SU-DHL-6 (cell line): Measurements from ENCODE around the gene QPCT.

Source experiments
- H2AFZ ChIP-seq: fragments of 200-600 bp; sonication (generic); 2 replicates; pipeline ENCODE4 v1.6.1; 2014; ENCODE audit warnings: low read depth, mild to moderate bottlenecking, moderate library complexity, mixed read lengths, antibody characterized with exemption, low read length; ENCODE audit not compliant: severe bottlenecking
- H3F3A ChIP-seq: fragments of 200-600 bp; shearing (Covaris generic); 2 replicates; pipeline ENCODE4 v1.6.0; 2016; ENCODE audit warnings: antibody characterized with exemption, mild to moderate bottlenecking; ENCODE audit not compliant: insufficient read depth
- H3K27ac ChIP-seq: fragments of 200-600 bp; sonication (generic); 2 replicates; pipeline ENCODE4 v1.5.1; 2016; ENCODE audit warnings: low read depth, mild to moderate bottlenecking, low read length, moderate library complexity, mixed read lengths
- H3K27me3 ChIP-seq: fragments of 200-600 bp; sonication (generic), shearing (Covaris generic); 2 replicates; pipeline ENCODE4 v1.6.0; 2014; ENCODE audit warnings: mild to moderate bottlenecking, low read length
- H3K36me3 ChIP-seq: fragments of 200-600 bp; sonication (generic); 2 replicates; pipeline ENCODE4 v1.6.1; 2014; ENCODE audit warnings: mild to moderate bottlenecking, low read length, mixed read lengths
- H3K4me2 ChIP-seq: fragments of 300-600, 200-600 bp; shearing (Covaris generic), sonication (generic); 2 replicates; pipeline ENCODE4 v1.6.0; 2014; ENCODE audit warnings: low read length, low read depth, mild to moderate bottlenecking; ENCODE audit not compliant: poor library complexity, severe bottlenecking
- H3K4me3 ChIP-seq: fragments of 200-600 bp; sonication (generic); 2 replicates; pipeline ENCODE4 v1.5.1; 2014; ENCODE audit warnings: antibody characterized with exemption, low read length, mild to moderate bottlenecking, mixed read lengths; ENCODE audit not compliant: insufficient read depth, poor library complexity, severe bottlenecking
- H3K79me2 ChIP-seq: fragments of 200-600 bp; sonication (generic); 2 replicates; pipeline ENCODE4 v1.6.1; 2014; ENCODE audit warnings: mild to moderate bottlenecking, low read length, moderate library complexity; ENCODE audit not compliant: insufficient read depth
- H3K9ac ChIP-seq: fragments of 200-600 bp; sonication (generic); 2 replicates; pipeline ENCODE4 v1.7.0; 2014; ENCODE audit warnings: mild to moderate bottlenecking, low read length
- H3K9me2 ChIP-seq: fragments of 200-600 bp; sonication (generic); replicated peaks from 2 replicates; pipeline ENCODE4 v1.6.1; 2014; ENCODE audit warnings: low read length; ENCODE audit not compliant: insufficient read depth
- H3K9me3 ChIP-seq: fragments of 200-600 bp; sonication (generic); 2 replicates; pipeline ENCODE4 v1.6.1; 2014; ENCODE audit warnings: low read length, mixed read lengths; ENCODE audit not compliant: insufficient read depth
- H4K20me1 ChIP-seq: fragments of 200-600 bp; sonication (generic); 2 replicates; pipeline ENCODE4 v1.6.1; 2014; ENCODE audit warnings: low read depth, mild to moderate bottlenecking, antibody characterized with exemption, low read length, moderate library complexity, mixed read lengths
- CTCF ChIP-seq: fragments of 200-600 bp; sonication (generic); IDR thresholded peaks from one replicate; pipeline ENCODE4 v1.5.1; 2017; ENCODE audit warnings: antibody characterized with exemption, mild to moderate bottlenecking, low read length, moderate library complexity; ENCODE audit not compliant: insufficient read depth, poor library complexity, severe bottlenecking
- EZH2phosphoT487 ChIP-seq: fragments of 200-600 bp; sonication (generic), shearing (Covaris generic); conservative IDR thresholded peaks from 2 replicates; pipeline ENCODE4 v1.6.1; 2018; ENCODE audit warnings: mild to moderate bottlenecking, antibody characterized with exemption, low read length, moderate library complexity, mixed read lengths

The QPCT gene

GRCh38 chr2:37361216-37361815 lies 16.9 kb downstream of the QPCT start:
- Histone ChIP-seq H3K79me2 (no peaks in the 10 kb centered on the region), H2AFZ (no peak overlapping the region), H3K27ac (no peak overlapping the region), H3K36me3 (no peaks in the 10 kb centered on the region), H3K9me3 (no peaks in the 10 kb centered on the region), H3K4me3 (no peak overlapping the region), H3K27me3 (no peaks in the 10 kb centered on the region), H3K9me2 (no peaks in the 10 kb centered on the region), H3K9ac (no peak overlapping the region), H4K20me1 (no peaks in the 10 kb centered on the region), H3K4me2 (no peak overlapping the region), H3F3A (no peaks in the 10 kb centered on the region)
- TF ChIP-seq EZH2phosphoT487 (no peak), CTCF (no peak)

GRCh38 chr2:37361994-37362698 lies 17.7 kb downstream of the QPCT start:
- Histone ChIP-seq H3F3A (no peaks in the 10 kb centered on the region), H3K27me3 (no peaks in the 10 kb centered on the region), H3K36me3 (no peaks in the 10 kb centered on the region), H3K9me3 (no peaks in the 10 kb centered on the region), H3K27ac (no peak overlapping the region), H4K20me1 (no peaks in the 10 kb centered on the region), H3K4me3 (no peak overlapping the region), H2AFZ (no peak overlapping the region), H3K79me2 (no peaks in the 10 kb centered on the region), H3K9me2 (no peaks in the 10 kb centered on the region), H3K4me2 (no peak overlapping the region), H3K9ac (no peak overlapping the region)
- no peak for TF ChIP-seq EZH2phosphoT487

- Histone ChIP-seq H3K27me3 (no peaks in the 10 kb centered on the region), H4K20me1 (no peaks in the 10 kb centered on the region), H3K9me3 (no peaks in the 10 kb centered on the region), H2AFZ (no peak overlapping the region), H3K27ac (no peak overlapping the region), H3K4me2 (no peak overlapping the region), H3K36me3 (no peaks in the 10 kb centered on the region), H3K4me3 (no peak overlapping the region), H3F3A (no peaks in the 10 kb centered on the region), H3K9ac (no peak overlapping the region), H3K9me2 (no peaks in the 10 kb centered on the region), H3K79me2 (no peaks in the 10 kb centered on the region)
- TF ChIP-seq CTCF (no peak), EZH2phosphoT487 (no peak)
Observed at GRCh38 chr2:37364351-37364750, 19.9 kb downstream of the QPCT start.

GRCh38 chr2:37365669-37366068 lies 21.2 kb downstream of the QPCT start:
- no peak overlapping the region for H2AFZ ChIP-seq
- H3K4me2 ChIP-seq: no peak overlapping the region
- TF ChIP-seq EZH2phosphoT487: no peak
- TF ChIP-seq CTCF: no peak
- H3K4me3 ChIP-seq: no peak overlapping the region
- no peak overlapping the region for H3K9ac ChIP-seq
- H3F3A ChIP-seq: no peaks in the 10 kb centered on the region
- H3K27me3 ChIP-seq: no peaks in the 10 kb centered on the region
- H4K20me1 ChIP-seq: no peaks in the 10 kb centered on the region
- H3K36me3 ChIP-seq: no peaks in the 10 kb centered on the region
- H3K9me3 ChIP-seq: no peaks in the 10 kb centered on the region
- no peaks in the 10 kb centered on the region for H3K79me2 ChIP-seq
- no peak overlapping the region for H3K27ac ChIP-seq
- no peaks in the 10 kb centered on the region for H3K9me2 ChIP-seq
